Left lung (tissue), 10 donors: ENCODE results near the gene REEP3. TPM values are rescaled to one million over a fixed set of nuclear protein-coding genes. Genes with fewer than 3 reads are reported as not detected.
"Not testable (repeated sequence)": the region's sequence is repeated elsewhere in the genome, so short reads cannot be mapped to it uniquely, and the experiment has no call there.

ENCODE experiments used
- ATAC-seq: fragments of 200-7000 bp; cut with Tn5 transposase; one replicate; pipeline ENCODE4 v1.9.1; 2020; ENCODE audit warnings: moderate library complexity
- DNase-seq, 4 donors: peaks; one replicate each; pipeline ENCODE4 v3.0.0-alpha.2; 2013 to 2020
- H3K27ac ChIP-seq, 2 donors: fragments of 200-600 bp; sonication (generic) in 1 of 2; one replicate each; pipeline versions ENCODE4 v1.5.0 to v1.8.0; 2020 to 2021
- H3K27me3 ChIP-seq, 2 donors: fragments of 200-600 bp; sonication (generic) in 1 of 2; one replicate each; pipeline versions ENCODE4 v1.5.0 to v1.8.0; 2020 to 2021
- H3K36me3 ChIP-seq, 2 donors: fragments of 200-600 bp; sonication (generic) in 1 of 2; one replicate each; pipeline versions ENCODE4 v1.5.0 to v1.8.0; 2020 to 2021
- H3K4me1 ChIP-seq, 2 donors: fragments of 200-600 bp; one replicate each; pipeline ENCODE4 v1.8.0; 2021
- H3K4me3 ChIP-seq, 2 donors: fragments of 200-600 bp; sonication (generic) in 1 of 2; one replicate each; pipeline versions ENCODE4 v1.5.0 to v1.8.0; 2020 to 2021; ENCODE audit warnings: mild to moderate bottlenecking in 1 of 2
- H3K9me3 ChIP-seq, 2 donors: fragments of 200-600 bp; sonication (generic) in 1 of 2; one replicate each; pipeline versions ENCODE4 v1.5.0 to v1.8.0; 2020 to 2021
- CTCF ChIP-seq, 2 donors: fragments of 200-600 bp; sonication (generic) in 1 of 2; IDR thresholded peaks; one replicate each; pipeline versions ENCODE4 v1.5.0 to v1.8.0; 2021; ENCODE audit warnings: antibody characterized with exemption in 2 of 2
- intact Hi-C, 2 donors: fragments of 100-400 bp; cut with DNase I; formaldehyde crosslinking; loops; one replicate each; pipeline versions ENCODE4 v1.11.2 to v1.14.2; 2022
- polyA plus RNA-seq, 6 donors: library from polyadenylated mRNA; unstranded; fragments of 120-200 nt; gene quantifications; one replicate each; pipeline ENCODE4 v1.2.1, GENCODE V29; 2013; ENCODE audit not compliant: insufficient read length in 6 of 6
- total RNA-seq, 2 donors: library from RNA; stranded (reverse); fragmentation: NEBNext Ultra II Directional; extraction: Animal tissue kit (Norgen Biotek cat#: 25700); gene quantifications; one replicate each; pipeline ENCODE4 v1.2.1, GENCODE V29; 2021
- donor health status: DM: no; HTN: yes; CAD: no.
- donor health status: DM: no; HTN: no; CAD: no.

Gene REEP3
- total and polyA plus RNA-seq, 8 donors = 29.3 to 57.8 (median 38.2) TPM

GRCh38 chr10:63661347-63661746, 140.1 kb downstream of the REEP3 start:
- H3K36me3 ChIP-seq = no peaks in the 10 kb centered on the region
- ATAC-seq (no peak), DNase-seq (no peak)
- no peak overlapping the region for H3K4me3 ChIP-seq
- TF ChIP-seq CTCF (IDR thresholded peaks at IDR 0.05) = no peak
- H3K9me3 ChIP-seq = no peaks in the 10 kb centered on the region
- H3K4me1 ChIP-seq = no peaks in the 10 kb centered on the region
- H3K27ac ChIP-seq = no peak overlapping the region
- intact Hi-C loops = no loop called here
- no peaks in the 10 kb centered on the region for H3K27me3 ChIP-seq

DNA sequence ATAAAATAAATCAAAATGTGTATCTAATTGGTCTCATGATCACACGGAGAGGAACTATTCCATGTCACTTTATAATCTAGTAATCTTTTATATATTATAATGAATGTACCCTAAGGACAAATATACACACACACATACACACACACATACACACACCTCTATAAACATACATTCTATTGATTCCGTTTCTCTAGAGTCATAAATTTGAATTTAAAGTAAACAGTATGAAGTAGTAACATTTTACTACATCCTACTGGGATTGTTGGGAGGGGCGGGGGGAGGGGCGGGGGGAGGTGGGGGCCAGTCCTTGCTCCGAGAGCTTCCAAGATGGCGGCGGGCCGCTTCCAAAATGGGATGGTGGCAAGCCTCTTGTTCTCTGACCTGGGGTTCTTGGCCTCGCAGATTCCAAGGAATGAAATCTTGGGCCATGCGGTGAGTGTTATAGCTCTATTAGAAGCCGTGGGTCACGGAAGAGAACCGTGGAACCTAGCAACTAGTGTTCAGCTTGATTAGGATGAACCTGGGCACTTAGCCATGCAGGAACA, 143.2 kb downstream of the REEP3 start:
- H3K36me3 ChIP-seq = no peaks in the 10 kb centered on the region

GRCh38 chr10:63665006-63665580, 143.9 kb downstream of the REEP3 start:
- H3K4me1 ChIP-seq, H3K27me3 ChIP-seq, H3K9me3 ChIP-seq, intact Hi-C loops, H3K36me3 ChIP-seq, H3K4me3 ChIP-seq, ATAC-seq, DNase-seq: not testable (repeated sequence)
- peak overlapping the region in 1 of 2 donors; percentile 54 for H3K27ac ChIP-seq

More for the DNA sequence above, 143.2 kb downstream of the REEP3 start:
- DNase-seq = no peak
- intact Hi-C loops = no loop called here
- no peaks in the 10 kb centered on the region for H3K27me3 ChIP-seq
- H3K9me3 ChIP-seq = no peaks in the 10 kb centered on the region
- ATAC-seq = no peak
- no peaks in the 10 kb centered on the region for H3K4me1 ChIP-seq
- no peak overlapping the region for H3K4me3 ChIP-seq
- H3K27ac ChIP-seq = no peak overlapping the region
- TF ChIP-seq CTCF (IDR thresholded peaks at IDR 0.05) = no peak

DNA sequence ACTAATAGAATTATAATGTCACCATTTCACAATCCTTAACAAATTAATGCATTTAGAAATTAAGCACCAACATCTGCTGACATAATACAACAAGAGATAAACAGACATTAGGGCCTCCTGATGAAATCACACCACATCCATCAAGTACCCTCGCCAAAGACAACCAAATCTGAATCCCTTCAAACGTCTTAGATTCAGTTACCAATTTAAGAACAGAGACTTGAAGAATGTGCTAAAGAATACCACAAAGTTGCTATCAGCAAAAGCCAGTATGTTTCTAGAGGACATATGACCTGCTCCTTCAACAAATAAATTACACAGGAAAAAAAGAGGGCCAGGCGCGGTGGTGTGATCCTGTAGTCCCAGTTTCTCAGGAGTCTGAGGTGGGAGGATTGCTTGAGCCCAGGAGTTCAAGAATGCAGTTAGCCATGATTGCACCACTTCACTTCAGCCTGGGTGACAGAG, 144.5 kb downstream of the REEP3 start:
- Histone ChIP-seq H3K27ac (peak overlapping the region in 1 of 2 donors; percentile 54), H3K9me3 (no peaks in the 10 kb centered on the region), H3K4me1 (no peaks in the 10 kb centered on the region), H3K36me3 (no peaks in the 10 kb centered on the region), H3K4me3 (no peak overlapping the region), H3K27me3 (no peaks in the 10 kb centered on the region)
- DNase-seq (peak in 2 of 4 donors; percentile 58 to 62), ATAC-seq (peak; percentile 54)
- no peak for TF ChIP-seq CTCF (IDR thresholded peaks at IDR 0.05)
- intact Hi-C loops = no loop called here

GRCh38 chr10:63666836-63667383, 145.7 kb downstream of the REEP3 start:
- no peak for TF ChIP-seq CTCF (IDR thresholded peaks at IDR 0.05)
- H3K27ac ChIP-seq = peak overlapping the region in 1 of 2 donors; percentile 46
- H3K27me3 ChIP-seq = no peaks in the 10 kb centered on the region
- peaks cover 4 to 8% of the 10 kb centered on the region in 2 donors for H3K4me1 ChIP-seq
- H3K4me3 ChIP-seq = no peak overlapping the region
- no peaks in the 10 kb centered on the region for H3K9me3 ChIP-seq
- no peaks in the 10 kb centered on the region for H3K36me3 ChIP-seq
- peak in 2 of 4 donors; percentile 49 to 70 for DNase-seq
- intact Hi-C loops = no loop called here
- ATAC-seq = peak; percentile 45
